HepG2 (cell line): ENCODE data around the gene VEGFB. TPM values are rescaled to one million over a fixed set of nuclear protein-coding genes. Genes with fewer than 3 reads are reported as not detected.
A peak's percentile ranks its signal among the peaks of the same experiment; 100 is the strongest.

Experiments
- ATAC-seq: fragments of 200-7000 bp; cut with Tn5 transposase; 3 replicates; pipeline ENCODE4 v1.9.1; 2020; ENCODE audit warnings: mild to moderate bottlenecking, moderate library complexity
- BruUV-seq: library from RNA; stranded (reverse); fragments of 400-500 nt; replicated peaks from 2 replicates; lab custom pipeline; 2021; lab: Mats Ljungman, UMichigan
- CTCF ChIA-PET: fragments of 300-600 bp; formaldehyde crosslinking; extraction: SDS; loops from one replicate; lab custom pipeline; 2021; ENCODE audit warnings: low total read pairs, inconsistent platforms, low intra/inter-chr PET ratio; lab: Yijun Ruan, JAX
- POLR2A ChIA-PET: fragments of 350-600 bp; sonication (Branson Sonifier 250); formaldehyde crosslinking; loops from one replicate; lab custom pipeline; 2020; ENCODE audit warnings: antibody characterized with exemption, inconsistent platforms; lab: Yijun Ruan, JAX
- DNase-seq: peaks from one replicate; pipeline ENCODE4 v3.0.0-alpha.2; 2015; ENCODE audit warnings: low spot score
- FAIRE-seq: peaks from 3 replicates; lab custom pipeline; 2011; peaks lifted over from hg19 to GRCh38; lab: Jason Lieb, UNC
- H2AFZ ChIP-seq: one replicate; pipeline ENCODE4 v1.6.1; 2011; ENCODE audit warnings: low read length, inconsistent platforms
- H3K27ac ChIP-seq: fragments of 300-600 bp; 3 replicates; pipeline ENCODE4 v1.8.0; 2011; ENCODE audit warnings: mixed run types, mild to moderate bottlenecking, mixed read lengths, low read length, inconsistent platforms; ENCODE audit not compliant: insufficient read depth; ENCODE audit errors: extremely low read length
- H3K27me3 ChIP-seq, 2 experiments: fragments of 200-600 bp in 1 of 2; 2 replicates in 1 of 2; 3 replicates in 1 of 2; pipeline versions ENCODE4 v1.6.0 to v1.8.0; 2011; ENCODE audit warnings: low read length in 2 of 2, mild to moderate bottlenecking in 2 of 2, moderate library complexity in 2 of 2, inconsistent platforms in 1 of 2; ENCODE audit not compliant: insufficient read depth in 2 of 2, control insufficient read depth in 1 of 2
- H3K36me3 ChIP-seq, 2 experiments: fragments of 200-600 bp in 1 of 2; replicated peaks in 1 of 2; 2 replicates in 1 of 2; 3 replicates in 1 of 2; pipeline versions ENCODE4 v1.5.1 to v1.8.0; 2011; ENCODE audit warnings: low read length in 2 of 2, inconsistent platforms in 1 of 2; ENCODE audit not compliant: insufficient read depth in 2 of 2, control insufficient read depth in 1 of 2
- H3K4me1 ChIP-seq: 2 replicates; pipeline ENCODE4 v1.5.1; 2012; ENCODE audit warnings: low read length, inconsistent platforms; ENCODE audit not compliant: insufficient read depth
- H3K4me2 ChIP-seq: 2 replicates; pipeline ENCODE4 v1.6.0; 2011; ENCODE audit warnings: low read depth, low read length, inconsistent platforms
- H3K4me3 ChIP-seq, 3 experiments: fragments of 200-600 bp in 1 of 3; sonication (generic), shearing (Covaris generic) in 1 of 3; replicated peaks in 1 of 3; 2 replicates each; pipeline ENCODE4 v1.5.1; 2011 to 2016; ENCODE audit warnings: low read length in 3 of 3, inconsistent platforms in 2 of 3, low read depth in 2 of 3, mild to moderate bottlenecking in 2 of 3, control low read depth in 1 of 3, mixed read lengths in 1 of 3; ENCODE audit not compliant: insufficient read depth in 1 of 3
- H3K79me2 ChIP-seq: one replicate; pipeline ENCODE4 v1.6.1; 2011; ENCODE audit warnings: low read length, inconsistent platforms; ENCODE audit not compliant: insufficient read depth
- H3K9ac ChIP-seq: 2 replicates; pipeline ENCODE4 v1.6.0; 2011; ENCODE audit warnings: mild to moderate bottlenecking, low read depth, low read length, inconsistent platforms; ENCODE audit not compliant: insufficient read depth
- H3K9me3 ChIP-seq: 2 replicates; pipeline ENCODE4 v1.5.1; 2012; ENCODE audit warnings: mild to moderate bottlenecking, low read length
- H4K20me1 ChIP-seq: 2 replicates; pipeline ENCODE4 v1.6.0; 2011; ENCODE audit warnings: inconsistent platforms, mild to moderate bottlenecking, low read length, moderate library complexity; ENCODE audit not compliant: insufficient read depth
- CREBL2 ChIP-seq: sonication (generic); formaldehyde crosslinking; IDR thresholded peaks from 2 replicates; pipeline ENCODE4 v1.8.1; 2023; ENCODE audit warnings: missing genetic modification reagents, mild to moderate bottlenecking, borderline replicate concordance
- MLLT10 ChIP-seq: sonication (generic); formaldehyde crosslinking; IDR thresholded peaks from 2 replicates; pipeline ENCODE4 v1.4.0; 2020; ENCODE audit warnings: missing genetic modification reagents
- MZF1 ChIP-seq: sonication (generic); formaldehyde crosslinking; IDR thresholded peaks from 2 replicates; pipeline ENCODE4 v1.8.1; 2023; ENCODE audit warnings: mild to moderate bottlenecking, missing genetic modification reagents, borderline replicate concordance
- REXO4 ChIP-seq: sonication (generic); formaldehyde crosslinking; IDR thresholded peaks from 2 replicates; pipeline ENCODE4 v1.8.0; 2022; ENCODE audit warnings: missing genetic modification reagents, mild to moderate bottlenecking, borderline replicate concordance
- ZBTB44 ChIP-seq: sonication (generic); formaldehyde crosslinking; IDR thresholded peaks from 2 replicates; pipeline ENCODE4 v1.4.0; 2020; ENCODE audit warnings: missing genetic modification reagents
- ZNF704 ChIP-seq: sonication (generic); formaldehyde crosslinking; IDR thresholded peaks from 2 replicates; pipeline ENCODE4 v1.8.1; 2023; ENCODE audit warnings: mild to moderate bottlenecking, inconsistent platforms, moderate library complexity, missing genetic modification reagents, borderline replicate concordance
- WGBS: methylation state at CpG from one replicate; pipeline ENCODE4 v1.1.6; 2017; ENCODE audit warnings: low lambda C conversion rate; 5-methylcytosine and 5-hydroxymethylcytosine counted together
- in situ Hi-C: cut with HindIII; loops from 2 replicates; pipeline ENCODE4 v1.10.0; 2017; ENCODE audit warnings: low pct_unique_long_range_greater_than_20kb; ENCODE audit not compliant: extremely low pct_ligation_motif_present
- intact Hi-C: fragments of 100-400 bp; cut with micrococcal nuclease; formaldehyde crosslinking; loops from one replicate; pipeline ENCODE4 v1.10.0; 2022; ENCODE audit not compliant: unreplicated experiment
- polyA plus RNA-seq, 8 experiments: library from polyadenylated mRNA; depleted of rRNA in 3 of 8; stranded (reverse) in 7 of 8; unstranded in 1 of 8; fragments of >200 nt; fragmentation: Illumina TruSeq in 4 of 8; extraction: Trizol in 4 of 8; gene quantifications; 2 replicates each; pipeline versions ENCODE4 v1.2.1 to v1.2.3, GENCODE V29; 2011 to 2016; ENCODE audit warnings: low read depth in 4 of 8, missing spikeins in 1 of 8, mixed read lengths in 1 of 8; ENCODE audit not compliant: insufficient read depth in 1 of 8
- total RNA-seq, 5 experiments: library from RNA; depleted of rRNA; stranded (reverse); fragments of >200 nt; fragmentation: Illumina TruSeq; extraction: Trizol; gene quantifications; 2 replicates each; pipeline ENCODE4 v1.2.3, GENCODE V29; 2016; ENCODE audit warnings: low read depth in 1 of 5

The VEGFB gene
- total and polyA plus RNA-seq, 2 of the 13 experiments (the other 11 are each of a cell fraction or from before 2014, with no cell fraction given), result 9.0 to 11.3 TPM

- ATAC-seq (peak; percentile 11), FAIRE-seq (no peak), DNase-seq (no peak)
- Histone ChIP-seq H3K9ac (no peak overlapping the region), H3K4me2 (no peak overlapping the region), H3K36me3 (peaks cover 4 to 6% of the 10 kb centered on the region in 2 experiments; a peak in 4 of 5 replicates), H3K4me1 (peaks cover 17% of the 10 kb centered on the region), H3K27ac (no peak overlapping the region), H2AFZ (no peak overlapping the region), H4K20me1 (0 out of 2 replicates have a peak, but pooled peaks cover 2% of the 10 kb centered on the region), H3K9me3 (no peaks in the 10 kb centered on the region), H3K79me2 (no peaks in the 10 kb centered on the region), H3K4me3 (no peak overlapping the region), H3K27me3 (peaks cover 0 to 1% of the 10 kb centered on the region in 2 experiments; a peak in 1 of 5 replicates)
- BruUV-seq, result no TSS peak
- 76% methylated on average over 16 of the region's 18 CpGs for WGBS
- ChIA-PET POLR2A (interaction anchor here (1.2 kb wide), 1 partner anchor 32 kb away, joined by 3 read pairs; the partner anchor contains the start of gene FKBP2), CTCF (no interaction called here)
- intact Hi-C loops (no loop called here), in situ Hi-C loops (no loop called here)
- no peak for TF ChIP-seq CREBL2 (CRISPR knock-in tag)
- TF ChIP-seq MLLT10, result no peak
- no peak for TF ChIP-seq ZBTB44 (CRISPR knock-in tag)
- TF ChIP-seq MZF1 (CRISPR knock-in tag), result no peak
- TF ChIP-seq ZNF704 (CRISPR knock-in tag), result no peak
- no peak for TF ChIP-seq REXO4 (CRISPR knock-in tag)
Measured at GRCh38 chr11:64208796-64209562, 25.4 kb upstream of the VEGFB start.
